HepG2 (cell line): ENCODE data around the gene ZNF513. TPM values are rescaled to one million over a fixed set of nuclear protein-coding genes. Genes with fewer than 3 reads are reported as not detected.

Source experiments
- CEBPB ChIP-seq: IDR thresholded peaks from 2 replicates; pipeline ENCODE4 v1.6.1; 2011; ENCODE audit warnings: low read depth, low read length, improper control_type of control experiment, borderline replicate concordance
- FOSL2 ChIP-seq: sonication (generic); formaldehyde crosslinking; IDR thresholded peaks from 2 replicates; pipeline ENCODE4 v1.4.0; 2020; ENCODE audit warnings: missing genetic modification reagents
- FOXP1 ChIP-seq, 2 experiments: fragments of 450-650 bp in 1 of 2; IDR thresholded peaks; 2 replicates each; pipeline ENCODE4 v1.6.1; 2017 to 2018; ENCODE audit warnings: antibody characterized with exemption in 1 of 2
- KLF11 ChIP-seq: IDR thresholded peaks from 2 replicates; pipeline ENCODE4 v1.6.1; 2016; ENCODE audit warnings: missing compliant biosample characterization
- MATR3 ChIP-seq: sonication (generic); formaldehyde crosslinking; IDR thresholded peaks from 2 replicates; pipeline ENCODE4 v1.4.0; 2020; ENCODE audit warnings: missing genetic modification reagents
- MYPOP ChIP-seq: sonication (generic); formaldehyde crosslinking; IDR thresholded peaks from 2 replicates; pipeline ENCODE4 v1.8.1; 2023; ENCODE audit warnings: mild to moderate bottlenecking, moderate library complexity, missing genetic modification reagents
- NFYC ChIP-seq: IDR thresholded peaks from 2 replicates; pipeline ENCODE4 v1.6.1; 2016; ENCODE audit warnings: missing genetic modification reagents, missing compliant biosample characterization
- PRDM15 ChIP-seq: sonication (generic); formaldehyde crosslinking; IDR thresholded peaks from 2 replicates; pipeline ENCODE4 v1.4.0; 2020; ENCODE audit warnings: missing genetic modification reagents
- SIN3A ChIP-seq: IDR thresholded peaks from 2 replicates; pipeline ENCODE4 v1.6.1; 2011; ENCODE audit warnings: low read depth, mild to moderate bottlenecking, control low read depth, low read length, borderline replicate concordance
- SMC3 ChIP-seq: IDR thresholded peaks from 2 replicates; pipeline ENCODE4 v1.6.1; 2011; ENCODE audit warnings: low read length, improper control_type of control experiment
- SNAI1 ChIP-seq: sonication (generic); formaldehyde crosslinking; IDR thresholded peaks from 2 replicates; pipeline ENCODE4 v1.5.0; 2020; ENCODE audit warnings: mild to moderate bottlenecking, missing genetic modification reagents, borderline replicate concordance
- SNRNP70 ChIP-seq: fragments of 200-400 bp; formaldehyde crosslinking; IDR thresholded peaks from 2 replicates; pipeline ENCODE4 v1.6.1; 2017; ENCODE audit warnings: mild to moderate bottlenecking, low read depth, low read length, moderate library complexity
- TEAD2 ChIP-seq: sonication (generic); formaldehyde crosslinking; IDR thresholded peaks from 2 replicates; pipeline ENCODE4 v1.9.0; 2021; ENCODE audit warnings: missing genetic modification reagents
- ZNF468 ChIP-seq: sonication (generic); formaldehyde crosslinking; IDR thresholded peaks from 2 replicates; pipeline ENCODE4 v1.8.0; 2022; ENCODE audit warnings: mild to moderate bottlenecking, moderate library complexity, missing genetic modification reagents
- ZNF543 ChIP-seq: sonication (generic); formaldehyde crosslinking; IDR thresholded peaks from 2 replicates; pipeline ENCODE4 v1.4.0; 2020; ENCODE audit warnings: mild to moderate bottlenecking, missing genetic modification reagents
- ZNF546 ChIP-seq: sonication (generic); formaldehyde crosslinking; conservative IDR thresholded peaks from 2 replicates; pipeline ENCODE4 v1.8.1; 2023; ENCODE audit warnings: mild to moderate bottlenecking, missing genetic modification reagents
- ZNF672 ChIP-seq: sonication (generic); formaldehyde crosslinking; IDR thresholded peaks from 2 replicates; pipeline ENCODE4 v1.8.1; 2022; ENCODE audit warnings: missing genetic modification reagents
- ZNF720 ChIP-seq: sonication (generic); formaldehyde crosslinking; IDR thresholded peaks from 2 replicates; pipeline ENCODE4 v1.4.0; 2020; ENCODE audit warnings: missing genetic modification reagents
- ZNF775 ChIP-seq: sonication (generic); formaldehyde crosslinking; IDR thresholded peaks from 2 replicates; pipeline ENCODE4 v1.4.0; 2020; ENCODE audit warnings: missing genetic modification reagents, mild to moderate bottlenecking, moderate library complexity, borderline replicate concordance
- ZSCAN22 ChIP-seq: sonication (generic); formaldehyde crosslinking; IDR thresholded peaks from 2 replicates; pipeline ENCODE4 v1.4.0; 2020; ENCODE audit warnings: mild to moderate bottlenecking, missing genetic modification reagents
- polyA plus RNA-seq, 8 experiments: library from polyadenylated mRNA; depleted of rRNA in 3 of 8; stranded (reverse) in 7 of 8; unstranded in 1 of 8; fragments of >200 nt; fragmentation: Illumina TruSeq in 4 of 8; extraction: Trizol in 4 of 8; gene quantifications; 2 replicates each; pipeline versions ENCODE4 v1.2.1 to v1.2.3, GENCODE V29; 2011 to 2016; ENCODE audit warnings: low read depth in 4 of 8, missing spikeins in 1 of 8, mixed read lengths in 1 of 8; ENCODE audit not compliant: insufficient read depth in 1 of 8
- total RNA-seq, 5 experiments: library from RNA; depleted of rRNA; stranded (reverse); fragments of >200 nt; fragmentation: Illumina TruSeq; extraction: Trizol; gene quantifications; 2 replicates each; pipeline ENCODE4 v1.2.3, GENCODE V29; 2016; ENCODE audit warnings: low read depth in 1 of 5
- TF ChIP-seq, protein P1 (sequence below): sonication (generic); formaldehyde crosslinking; IDR thresholded peaks from 2 replicates; pipeline ENCODE4 v1.4.0; 2020; ENCODE audit warnings: mild to moderate bottlenecking, missing genetic modification reagents

ZNF513 gene
- total and polyA plus RNA-seq, 2 of the 13 experiments (the other 11 are each of a cell fraction or from before 2014, with no cell fraction given), result 4.9 to 6.3 TPM

DNA sequence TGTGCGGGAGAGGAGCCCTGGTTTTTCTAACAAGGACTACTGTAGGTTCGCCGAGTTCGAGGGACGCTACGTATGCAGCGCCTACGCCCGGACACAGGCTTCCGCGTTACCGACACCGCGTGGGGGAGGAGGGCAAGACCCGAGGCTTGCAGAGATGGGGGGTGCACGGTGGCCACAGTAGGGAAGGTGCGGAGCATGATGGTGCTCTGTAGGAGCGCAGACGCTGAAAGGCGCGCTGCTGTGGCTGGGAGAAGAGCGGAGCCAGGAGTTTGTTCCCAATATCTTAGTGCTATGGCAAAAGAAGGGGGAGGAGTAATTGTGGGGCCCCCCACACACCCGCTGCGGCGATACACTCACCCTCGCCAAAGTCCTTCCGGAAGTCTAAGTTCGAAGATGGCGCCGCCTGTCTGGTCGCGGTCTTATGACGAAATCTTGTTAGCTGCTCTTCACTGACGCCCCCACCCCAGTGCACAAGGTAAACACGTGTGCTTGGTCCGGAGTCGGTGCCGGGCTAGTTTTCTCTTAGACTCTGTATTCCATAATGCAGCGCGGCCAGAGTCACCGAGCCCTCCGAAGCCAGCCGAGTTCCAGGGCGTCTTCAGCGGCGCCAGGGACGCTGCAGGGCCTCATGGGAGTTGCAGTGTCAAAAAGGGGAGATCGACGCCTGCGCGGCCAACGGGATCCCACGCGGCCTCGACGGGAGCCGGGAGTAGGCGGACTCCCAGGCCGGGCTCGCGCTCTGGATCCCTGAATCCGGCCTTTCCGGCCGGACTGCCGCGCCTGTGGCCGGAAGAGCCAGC is 24.0 kb downstream of the ZNF513 start, which contains the start of gene GTF3C2 (continued):
- TF ChIP-seq ZNF468 (CRISPR knock-in tag) (peak; percentile 76; the same call in 1 of the 2 replicates), ZNF546 (CRISPR knock-in tag) (peak; percentile 78; the same call in 1 of the 2 replicates), KLF11 (peak; percentile 64; the same call in 1 of the 2 replicates), SNRNP70 (no peak), SMC3 (peak; percentile 24; the same call in 1 of the 2 replicates), MATR3 (no peak), SIN3A (peak; percentile 89), FOSL2 (CRISPR knock-in tag) (peak; percentile 47), MYPOP (CRISPR knock-in tag) (peak; percentile 94), FOXP1 (IDR thresholded peaks at IDR 0.05) (peak; percentile 66), FOXP1 (CRISPR knock-in tag; IDR thresholded peaks at IDR 0.05) (peak; percentile 70), SNAI1 (CRISPR knock-in tag) (no peak), CEBPB (peak; percentile 84; the same call in 1 of the 2 replicates), ZNF543 (CRISPR knock-in tag) (no peak; the same call in none of the 2 replicates), TEAD2 (CRISPR knock-in tag) (no peak), NFYC (CRISPR knock-in tag) (peak; percentile 32), ZNF672 (CRISPR knock-in tag) (no peak), ZNF775 (CRISPR knock-in tag) (no peak), PRDM15 (CRISPR knock-in tag) (peak; percentile 91), ZNF720 (CRISPR knock-in tag) (0 out of 2 replicates have a peak, but pooled peaks have one; percentile 42), ZSCAN22 (no peak)
- TF ChIP-seq, protein P1, sequence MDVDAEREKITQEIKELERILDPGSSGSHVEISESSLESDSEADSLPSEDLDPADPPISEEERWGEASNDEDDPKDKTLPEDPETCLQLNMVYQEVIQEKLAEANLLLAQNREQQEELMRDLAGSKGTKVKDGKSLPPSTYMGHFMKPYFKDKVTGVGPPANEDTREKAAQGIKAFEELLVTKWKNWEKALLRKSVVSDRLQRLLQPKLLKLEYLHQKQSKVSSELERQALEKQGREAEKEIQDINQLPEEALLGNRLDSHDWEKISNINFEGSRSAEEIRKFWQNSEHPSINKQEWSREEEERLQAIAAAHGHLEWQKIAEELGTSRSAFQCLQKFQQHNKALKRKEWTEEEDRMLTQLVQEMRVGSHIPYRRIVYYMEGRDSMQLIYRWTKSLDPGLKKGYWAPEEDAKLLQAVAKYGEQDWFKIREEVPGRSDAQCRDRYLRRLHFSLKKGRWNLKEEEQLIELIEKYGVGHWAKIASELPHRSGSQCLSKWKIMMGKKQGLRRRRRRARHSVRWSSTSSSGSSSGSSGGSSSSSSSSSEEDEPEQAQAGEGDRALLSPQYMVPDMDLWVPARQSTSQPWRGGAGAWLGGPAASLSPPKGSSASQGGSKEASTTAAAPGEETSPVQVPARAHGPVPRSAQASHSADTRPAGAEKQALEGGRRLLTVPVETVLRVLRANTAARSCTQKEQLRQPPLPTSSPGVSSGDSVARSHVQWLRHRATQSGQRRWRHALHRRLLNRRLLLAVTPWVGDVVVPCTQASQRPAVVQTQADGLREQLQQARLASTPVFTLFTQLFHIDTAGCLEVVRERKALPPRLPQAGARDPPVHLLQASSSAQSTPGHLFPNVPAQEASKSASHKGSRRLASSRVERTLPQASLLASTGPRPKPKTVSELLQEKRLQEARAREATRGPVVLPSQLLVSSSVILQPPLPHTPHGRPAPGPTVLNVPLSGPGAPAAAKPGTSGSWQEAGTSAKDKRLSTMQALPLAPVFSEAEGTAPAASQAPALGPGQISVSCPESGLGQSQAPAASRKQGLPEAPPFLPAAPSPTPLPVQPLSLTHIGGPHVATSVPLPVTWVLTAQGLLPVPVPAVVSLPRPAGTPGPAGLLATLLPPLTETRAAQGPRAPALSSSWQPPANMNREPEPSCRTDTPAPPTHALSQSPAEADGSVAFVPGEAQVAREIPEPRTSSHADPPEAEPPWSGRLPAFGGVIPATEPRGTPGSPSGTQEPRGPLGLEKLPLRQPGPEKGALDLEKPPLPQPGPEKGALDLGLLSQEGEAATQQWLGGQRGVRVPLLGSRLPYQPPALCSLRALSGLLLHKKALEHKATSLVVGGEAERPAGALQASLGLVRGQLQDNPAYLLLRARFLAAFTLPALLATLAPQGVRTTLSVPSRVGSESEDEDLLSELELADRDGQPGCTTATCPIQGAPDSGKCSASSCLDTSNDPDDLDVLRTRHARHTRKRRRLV (CRISPR knock-in tag), result peak; percentile 87; the same call in 1 of the 2 replicates
